Body of pancreas (tissue), 4 donors: ENCODE measurements around the gene IL16.

ENCODE experiments used
- CTCF ChIP-seq, 7 experiments: fragments of 450-650 bp in 4 of 7; fragments of 200-600 bp in 3 of 7; sonication (generic) in 3 of 7; IDR thresholded peaks; one replicate each; pipeline ENCODE4 v1.5.1; 2016 to 2019; ENCODE audit warnings: antibody characterized with exemption in 7 of 7
- POLR2A ChIP-seq, 3 donors: fragments of 450-650 bp; IDR thresholded peaks; one replicate each; pipeline ENCODE4 v1.6.1; 2016; ENCODE audit warnings: antibody characterized with exemption in 3 of 3, mild to moderate bottlenecking in 2 of 3

DNA sequence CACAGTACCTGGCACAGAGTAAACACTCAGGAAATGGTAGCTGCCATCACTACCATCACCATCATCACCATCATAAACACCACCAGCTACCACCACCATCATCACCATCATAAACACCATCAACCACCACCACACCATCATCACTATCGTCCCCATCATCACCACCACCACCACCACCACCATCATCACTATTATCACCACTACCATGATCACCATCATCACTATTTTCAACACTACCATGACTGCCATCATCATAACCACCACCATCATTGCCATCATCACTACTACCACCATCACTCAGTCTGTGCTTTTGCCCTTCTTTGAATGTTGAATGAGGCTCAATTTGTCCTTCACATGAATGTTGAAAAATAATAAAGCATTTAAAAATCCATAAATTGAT lies 21.2 kb upstream of the IL16 start:
- TF ChIP-seq CTCF (IDR thresholded peaks at IDR 0.05) (no peak), POLR2A (IDR thresholded peaks at IDR 0.05) (no peak)
